Left ventricle myocardium inferior (tissue), 1 donor: ENCODE results near the gene TMEM255A. TPM values are rescaled to one million over a fixed set of nuclear protein-coding genes. Genes with fewer than 3 reads are reported as not detected.

Source experiments
- DNase-seq: peaks from one replicate; pipeline ENCODE4 v3.0.0-alpha.2; 2020
- H3K27ac ChIP-seq: fragments of 200-600 bp; replicated peaks from 2 replicates; pipeline ENCODE4 v1.8.0; 2021
- H3K27me3 ChIP-seq: fragments of 200-600 bp; 2 replicates; pipeline ENCODE4 v1.8.0; 2021; ENCODE audit warnings: low read depth
- H3K36me3 ChIP-seq: fragments of 200-600 bp; 2 replicates; pipeline ENCODE4 v1.8.0; 2021
- H3K4me1 ChIP-seq: fragments of 200-600 bp; 2 replicates; pipeline ENCODE4 v1.8.0; 2021
- H3K4me3 ChIP-seq: fragments of 200-600 bp; 2 replicates; pipeline ENCODE4 v1.8.0; 2021; ENCODE audit warnings: mild to moderate bottlenecking, moderate library complexity
- H3K9me3 ChIP-seq: fragments of 200-600 bp; replicated peaks from 2 replicates; pipeline ENCODE4 v1.8.0; 2021
- intact Hi-C: fragments of 100-400 bp; cut with micrococcal nuclease; formaldehyde crosslinking; loops from one replicate; pipeline ENCODE4 v1.11.0; 2022
- total RNA-seq: library from RNA; stranded (reverse); fragmentation: NEBNext Ultra II Directional; extraction: Animal tissue kit (Norgen Biotek cat#: 25700); gene quantifications from one replicate; pipeline ENCODE4 v1.2.1, GENCODE V29; 2021
- TF ChIP-seq, protein P1 (sequence below): fragments of 200-600 bp; IDR thresholded peaks from 2 replicates; pipeline ENCODE4 v1.8.0; 2021; ENCODE audit warnings: antibody characterized with exemption, mild to moderate bottlenecking, borderline replicate concordance
- donor health status: DM: no; HTN: yes; CAD: no; lungs with severe emphysema.

The TMEM255A gene
- total RNA-seq, 1 donor from 2014 or later: 0.38 TPM

DNA sequence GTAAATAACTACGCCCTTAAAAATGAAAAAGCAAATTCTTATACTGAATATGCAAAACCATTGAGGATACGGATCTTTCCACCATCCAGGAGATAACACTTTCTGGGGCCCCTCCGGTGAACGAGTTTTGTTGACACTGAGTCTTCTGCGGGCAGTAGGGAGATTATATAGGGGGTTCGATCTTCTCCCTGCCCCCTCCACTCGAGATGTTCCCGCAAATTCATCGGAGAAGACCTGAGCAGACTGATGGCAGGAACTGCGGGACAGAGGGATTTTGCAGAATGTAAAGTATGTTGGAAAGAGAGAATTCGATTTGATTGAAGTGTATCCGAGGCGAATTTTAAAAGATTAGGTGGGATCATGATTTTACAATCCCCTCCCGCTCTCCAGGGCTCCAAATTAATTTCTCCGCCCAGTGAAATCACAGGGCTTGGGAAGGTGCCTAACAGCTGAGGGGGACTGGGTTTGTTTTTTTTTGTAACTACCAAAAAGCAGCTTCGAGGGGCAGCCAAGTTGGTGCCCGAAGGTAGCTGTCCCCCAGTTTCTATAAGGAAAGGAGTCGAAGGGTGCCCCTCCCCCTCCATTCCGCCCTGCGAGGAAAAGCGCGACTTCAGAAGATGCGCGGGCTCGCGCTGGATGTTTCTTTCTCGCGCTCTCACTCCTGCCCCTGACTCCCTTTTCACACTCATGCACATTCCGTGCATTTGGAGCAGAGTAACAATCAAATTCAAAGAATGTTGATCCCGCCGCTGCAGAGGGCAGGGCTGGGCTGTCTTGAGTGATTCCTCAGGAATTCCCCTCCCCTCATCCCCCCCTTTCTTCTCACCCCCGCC, 1.2 kb downstream of the TMEM255A start:
- TF ChIP-seq, protein P1, sequence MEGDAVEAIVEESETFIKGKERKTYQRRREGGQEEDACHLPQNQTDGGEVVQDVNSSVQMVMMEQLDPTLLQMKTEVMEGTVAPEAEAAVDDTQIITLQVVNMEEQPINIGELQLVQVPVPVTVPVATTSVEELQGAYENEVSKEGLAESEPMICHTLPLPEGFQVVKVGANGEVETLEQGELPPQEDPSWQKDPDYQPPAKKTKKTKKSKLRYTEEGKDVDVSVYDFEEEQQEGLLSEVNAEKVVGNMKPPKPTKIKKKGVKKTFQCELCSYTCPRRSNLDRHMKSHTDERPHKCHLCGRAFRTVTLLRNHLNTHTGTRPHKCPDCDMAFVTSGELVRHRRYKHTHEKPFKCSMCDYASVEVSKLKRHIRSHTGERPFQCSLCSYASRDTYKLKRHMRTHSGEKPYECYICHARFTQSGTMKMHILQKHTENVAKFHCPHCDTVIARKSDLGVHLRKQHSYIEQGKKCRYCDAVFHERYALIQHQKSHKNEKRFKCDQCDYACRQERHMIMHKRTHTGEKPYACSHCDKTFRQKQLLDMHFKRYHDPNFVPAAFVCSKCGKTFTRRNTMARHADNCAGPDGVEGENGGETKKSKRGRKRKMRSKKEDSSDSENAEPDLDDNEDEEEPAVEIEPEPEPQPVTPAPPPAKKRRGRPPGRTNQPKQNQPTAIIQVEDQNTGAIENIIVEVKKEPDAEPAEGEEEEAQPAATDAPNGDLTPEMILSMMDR: no peak
- intact Hi-C loops: no loop called here
- H3K27me3 ChIP-seq: peaks cover 73% of the 10 kb centered on the region
- no peaks in the 10 kb centered on the region for H3K36me3 ChIP-seq
- no peak for DNase-seq
- peak overlapping the region; percentile 63 for H3K4me3 ChIP-seq
- no peak overlapping the region for H3K27ac ChIP-seq
- no peaks in the 10 kb centered on the region for H3K9me3 ChIP-seq
- H3K4me1 ChIP-seq: peaks cover 25% of the 10 kb centered on the region

DNA sequence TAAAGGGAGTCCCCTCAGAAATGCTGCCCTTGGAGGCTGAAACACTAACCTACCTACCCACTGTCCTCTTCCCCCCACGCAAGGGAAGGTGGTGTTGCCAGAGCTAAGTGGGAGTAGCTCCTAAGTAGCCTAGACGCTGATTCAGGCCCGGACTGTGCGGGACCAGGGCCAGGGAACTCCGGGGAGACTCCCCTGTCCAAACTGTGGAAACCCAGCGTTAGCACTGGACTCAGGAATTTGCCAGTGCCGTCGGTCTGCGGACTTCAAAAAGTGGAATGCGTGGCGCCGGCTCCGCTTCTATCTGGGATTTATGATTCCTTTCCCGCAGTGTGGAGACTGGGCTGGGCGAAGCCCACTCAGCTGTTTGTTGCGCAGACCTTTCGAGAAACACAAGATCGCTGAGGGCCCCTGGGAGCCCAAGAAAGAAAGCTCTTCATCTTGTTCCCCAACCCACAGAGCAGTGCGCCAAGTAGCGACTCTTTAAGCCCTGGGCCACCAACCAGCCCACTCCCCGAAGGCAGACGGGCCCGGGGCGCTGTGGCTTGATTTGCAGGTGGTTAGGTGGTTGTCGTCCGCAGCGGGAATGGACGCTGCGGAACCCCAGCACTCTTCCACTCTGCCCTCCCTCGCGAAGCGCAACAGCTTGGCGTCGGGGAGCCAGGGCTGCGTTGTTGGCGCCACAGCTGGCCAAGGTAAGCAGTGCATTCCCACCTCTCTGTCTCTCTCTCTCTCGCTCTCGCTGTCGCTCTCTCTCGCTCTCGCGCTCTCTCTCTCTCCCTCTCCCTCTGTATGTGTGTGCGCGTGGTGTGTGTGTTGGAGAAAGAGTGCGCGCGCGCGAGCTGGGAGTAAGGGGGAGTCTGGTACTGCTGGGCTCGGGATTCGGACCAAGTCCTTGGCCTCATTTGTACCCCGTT, 2.0 kb downstream of the TMEM255A start:
- peak; percentile 33 for DNase-seq
- intact Hi-C loops: no loop called here

DNA sequence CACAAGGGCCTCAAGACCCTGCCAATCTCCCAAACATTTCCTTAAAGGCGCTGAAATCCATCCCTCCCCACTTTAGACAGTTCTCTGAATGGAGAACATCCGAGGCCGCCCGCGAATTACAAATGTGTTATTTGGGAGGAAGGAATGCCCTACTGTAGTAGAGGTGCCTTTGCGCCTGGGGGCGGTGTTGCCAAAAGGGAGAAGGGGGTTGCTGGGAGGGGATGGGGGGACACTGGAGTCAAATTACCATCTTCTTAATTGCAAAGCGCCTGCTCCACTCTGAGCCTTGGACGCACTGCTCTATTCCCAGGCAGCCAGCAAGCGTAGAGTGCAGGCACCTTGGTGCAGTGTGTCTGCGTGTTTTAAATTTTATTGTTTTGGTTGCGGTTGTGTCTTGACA, 2.7 kb downstream of the TMEM255A start:
- peaks cover 71% of the 10 kb centered on the region for H3K27me3 ChIP-seq
- no peak overlapping the region for H3K27ac ChIP-seq
- peak overlapping the region; percentile 63 for H3K4me3 ChIP-seq
- intact Hi-C loops: no loop called here
- TF ChIP-seq, protein P1: no peak
- H3K4me1 ChIP-seq: peaks cover 25% of the 10 kb centered on the region
- no peaks in the 10 kb centered on the region for H3K36me3 ChIP-seq
- H3K9me3 ChIP-seq: no peaks in the 10 kb centered on the region
- DNase-seq: no peak

More for the DNA sequence above, 2.0 kb downstream of the TMEM255A start:
- Histone ChIP-seq H3K36me3 (no peaks in the 10 kb centered on the region), H3K4me1 (peaks cover 25% of the 10 kb centered on the region), H3K27me3 (peaks cover 73% of the 10 kb centered on the region), H3K27ac (no peak overlapping the region), H3K4me3 (peak overlapping the region; percentile 63), H3K9me3 (no peaks in the 10 kb centered on the region)
- TF ChIP-seq, protein P1: peak; percentile 47

DNA sequence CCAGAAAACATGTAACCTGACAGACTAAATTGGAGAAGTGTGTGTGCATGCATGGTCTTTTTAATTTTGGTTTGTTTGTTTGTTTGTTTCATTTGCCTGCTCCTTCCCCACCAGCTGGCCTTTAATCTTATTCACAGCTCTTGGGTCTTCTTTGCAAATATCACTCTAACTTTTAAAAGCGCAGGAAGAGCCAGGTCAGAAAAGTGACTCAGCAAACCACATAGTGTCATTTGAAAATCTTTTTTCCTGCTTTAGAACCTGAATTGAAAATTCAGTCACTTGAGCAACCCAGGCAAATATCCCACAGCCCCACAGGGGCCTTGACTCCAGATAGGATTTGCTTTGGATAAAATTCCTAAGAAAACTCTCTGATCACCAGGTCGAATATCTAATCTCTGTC, 4.6 kb downstream of the TMEM255A start:
- Histone ChIP-seq H3K27me3 (peaks cover 60% of the 10 kb centered on the region), H3K36me3 (no peaks in the 10 kb centered on the region), H3K4me3 (no peak overlapping the region), H3K9me3 (no peaks in the 10 kb centered on the region), H3K4me1 (peaks cover 25% of the 10 kb centered on the region), H3K27ac (no peak overlapping the region)
- TF ChIP-seq, protein P1: no peak
- DNase-seq: no peak
- intact Hi-C loops: no loop called here

DNA sequence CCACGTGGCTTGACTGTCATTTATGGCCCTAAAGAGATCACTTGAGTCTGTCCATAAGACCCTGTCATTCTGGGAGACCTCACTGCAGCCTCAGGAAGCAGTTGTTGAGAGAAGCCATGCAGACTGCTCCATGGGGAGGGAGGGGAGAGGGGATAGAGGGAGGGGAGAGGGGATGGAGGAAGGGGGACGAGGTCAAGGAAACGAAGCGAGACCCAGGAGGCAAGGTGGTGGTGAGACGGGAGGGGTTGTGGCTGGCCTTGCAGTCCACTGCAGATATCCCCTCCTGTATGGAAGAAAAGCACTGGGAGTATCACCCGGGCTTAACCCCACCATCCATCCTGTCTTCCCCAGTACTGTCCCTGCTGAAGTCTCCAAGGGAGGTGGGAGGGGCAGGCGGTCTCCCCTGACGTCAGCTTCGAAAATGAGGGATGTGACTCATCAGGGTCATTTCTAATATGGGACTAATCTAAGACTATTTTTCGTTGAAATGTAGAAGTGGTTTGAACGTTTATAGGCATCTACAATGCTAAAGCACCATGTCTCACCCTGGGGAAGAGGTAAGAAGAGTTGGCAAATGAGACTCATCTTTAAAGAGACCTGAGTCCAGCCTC, 5.6 kb downstream of the TMEM255A start:
- TF ChIP-seq, protein P1: no peak
- intact Hi-C loops: no loop called here

More for the DNA sequence above, 5.6 kb downstream of the TMEM255A start:
- H3K36me3 ChIP-seq: no peaks in the 10 kb centered on the region
- H3K27me3 ChIP-seq: peaks cover 52% of the 10 kb centered on the region
- DNase-seq: no peak
- peaks cover 20% of the 10 kb centered on the region for H3K4me1 ChIP-seq
- H3K27ac ChIP-seq: no peak overlapping the region
- no peak overlapping the region for H3K4me3 ChIP-seq
- H3K9me3 ChIP-seq: no peaks in the 10 kb centered on the region
